ENCODE results near the gene NOLC1. TPM values are rescaled to one million over a fixed set of nuclear protein-coding genes. Genes with fewer than 3 reads are reported as not detected.

The NOLC1 gene
- total RNA-seq, 3 donors from 2014 or later, result 33.2 to 44.3 (median 40.1) TPM

- DNase-seq (no peak), ATAC-seq (no peak)
- no peaks in the 10 kb centered on the region for H3K9me3 ChIP-seq
- peaks cover 44% of the 10 kb centered on the region for H3K4me1 ChIP-seq (ENCODE audit: low read depth)
- no peak overlapping the region for H3K4me3 ChIP-seq
- H3K36me3 ChIP-seq (ENCODE audit: low read depth), result no peaks in the 10 kb centered on the region
- intact Hi-C loops (cut with DNase I, micrococcal nuclease), result no loop called here
- no peak for TF ChIP-seq CTCF (IDR thresholded peaks at IDR 0.05)
Measured at GRCh38 chr10:102116656-102117055, 35.5 kb upstream of the NOLC1 start.

- Histone ChIP-seq H3K4me1 (ENCODE audit: low read depth) (peaks cover 44% of the 10 kb centered on the region), H3K36me3 (ENCODE audit: low read depth) (no peaks in the 10 kb centered on the region), H3K9me3 (no peaks in the 10 kb centered on the region), H3K4me3 (no peak overlapping the region)
- no peak for TF ChIP-seq CTCF (IDR thresholded peaks at IDR 0.05)
- ATAC-seq (peak; percentile 0), DNase-seq (peak; percentile 81 to 84 (median 84))
- intact Hi-C loops (cut with DNase I, micrococcal nuclease), result no loop called here
Measured at GRCh38 chr10:102117391-102118159, 34.6 kb upstream of the NOLC1 start.

- Histone ChIP-seq H3K4me3 (no peak overlapping the region), H3K4me1 (ENCODE audit: low read depth) (peaks cover 33% of the 10 kb centered on the region), H3K9me3 (no peaks in the 10 kb centered on the region), H3K36me3 (ENCODE audit: low read depth) (no peaks in the 10 kb centered on the region)
- no peak for TF ChIP-seq CTCF (IDR thresholded peaks at IDR 0.05)
- intact Hi-C loops (cut with DNase I, micrococcal nuclease), result no loop called here
- no peak for ATAC-seq
- peak; percentile 55 to 73 (median 58) for DNase-seq
Measured at GRCh38 chr10:102118867-102119266, 33.3 kb upstream of the NOLC1 start.

GRCh38 chr10:102119417-102120141 lies 32.6 kb upstream of the NOLC1 start:
- intact Hi-C loops (cut with DNase I, micrococcal nuclease), result no loop called here
- Histone ChIP-seq H3K36me3 (ENCODE audit: low read depth) (no peaks in the 10 kb centered on the region), H3K4me1 (ENCODE audit: low read depth) (peaks cover 29% of the 10 kb centered on the region), H3K9me3 (no peaks in the 10 kb centered on the region), H3K4me3 (peak overlapping the region; percentile 46)
- ATAC-seq, result peak; percentile 26
- DNase-seq, result peak; percentile 68 to 83 (median 78)
- no peak for TF ChIP-seq CTCF (IDR thresholded peaks at IDR 0.05)

GRCh38 chr10:102120142-102120990 lies 31.8 kb upstream of the NOLC1 start, which contains the start of gene LDB1:
Gene LDB1 (minus strand): TSS chr10:102120368. CDS start chr10:102120110, 258 bp downstream.
- Histone ChIP-seq H3K36me3 (ENCODE audit: low read depth) (no peaks in the 10 kb centered on the region), H3K4me1 (ENCODE audit: low read depth) (peaks cover 29% of the 10 kb centered on the region), H3K4me3 (peak within 1 kb of the TSS; percentile 46), H3K9me3 (no peaks in the 10 kb centered on the region)
- intact Hi-C loops (cut with DNase I, micrococcal nuclease), result no loop called here
- DNase-seq (peak; percentile 79 to 88 (median 84)), ATAC-seq (peak; percentile 79)
- TF ChIP-seq CTCF (IDR thresholded peaks at IDR 0.05), result no peak

Measured in mucosa of descending colon (tissue), 3 donors.